Central memory CD4-positive, alpha-beta T cell (primary cell): Measurements from ENCODE around the gene CLDN19.
A peak's percentile ranks its signal among the peaks of the same experiment; 100 is the strongest.
"Not testable (repeated sequence)": the region's sequence is repeated elsewhere in the genome, so short reads cannot be mapped to it uniquely, and the experiment has no call there.

ENCODE experiments used
- DNase-seq: peaks from one replicate; pipeline ENCODE4 v3.0.0; 2022

Gene CLDN19

GRCh38 chr1:42758641-42759040 lies 18.6 kb upstream of the CLDN19 start:
- no peak for DNase-seq

- DNase-seq = no peak
Measured at GRCh38 chr1:42757892-42758275, 17.8 kb upstream of the CLDN19 start.

- DNase-seq = peak; percentile 19
Measured at GRCh38 chr1:42756956-42757891, 17.2 kb upstream of the CLDN19 start.

GRCh38 chr1:42753070-42753469 lies 13.0 kb upstream of the CLDN19 start:
- no peak for DNase-seq

- DNase-seq = no peak
Measured at GRCh38 chr1:42752284-42752683, 12.2 kb upstream of the CLDN19 start.

- not testable (repeated sequence) for DNase-seq
Measured at GRCh38 chr1:42751511-42752070, 11.6 kb upstream of the CLDN19 start.

- DNase-seq = no peak
Measured at GRCh38 chr1:42750041-42750440, 10.0 kb upstream of the CLDN19 start.

GRCh38 chr1:42748461-42749410 lies 8.7 kb upstream of the CLDN19 start:
- no peak for DNase-seq

GRCh38 chr1:42748021-42748420 lies 8.0 kb upstream of the CLDN19 start:
- DNase-seq = no peak

GRCh38 chr1:42747125-42747524 lies 7.1 kb upstream of the CLDN19 start:
- peak; percentile 19 for DNase-seq

- no peak for DNase-seq
Measured at GRCh38 chr1:42746436-42747105, 6.5 kb upstream of the CLDN19 start.

GRCh38 chr1:42745851-42746250 lies 5.8 kb upstream of the CLDN19 start:
- no peak for DNase-seq

GRCh38 chr1:42744148-42744413 lies 4.0 kb upstream of the CLDN19 start:
- no peak for DNase-seq

- DNase-seq = no peak
Measured at GRCh38 chr1:42743317-42744147, 3.5 kb upstream of the CLDN19 start.

- DNase-seq = no peak
Measured at GRCh38 chr1:42742617-42743316, 2.7 kb upstream of the CLDN19 start.

- no peak for DNase-seq
Measured at GRCh38 chr1:42742141-42742540, 2.1 kb upstream of the CLDN19 start.

GRCh38 chr1:42741706-42742105 lies 1.7 kb upstream of the CLDN19 start:
- no peak for DNase-seq

- DNase-seq = no peak
Measured at GRCh38 chr1:42740851-42741580, 980 bp upstream of the CLDN19 start.

GRCh38 chr1:42738678-42739226 lies 1.3 kb downstream of the CLDN19 start:
- no peak for DNase-seq

GRCh38 chr1:42737986-42738677 lies 1.9 kb downstream of the CLDN19 start:
- no peak for DNase-seq
